CD4-positive, alpha-beta T cell (primary cell): ENCODE measurements around the gene GNAS-AS1. TPM values are rescaled to one million over a fixed set of nuclear protein-coding genes. Genes with fewer than 3 reads are reported as not detected.

Source experiments
- ATAC-seq: fragments of 200-7000 bp; cut with Tn5 transposase; one replicate; pipeline ENCODE4 v1.10.0; 2022; ENCODE audit warnings: mild to moderate bottlenecking; ENCODE audit not compliant: poor library complexity
- CTCF ChIA-PET: fragments of 350-600 bp; sonication (Branson Sonifier 250); formaldehyde crosslinking; loops from one replicate; lab custom pipeline; 2021; ENCODE audit warnings: antibody characterized with exemption, inconsistent platforms; lab: Charles Lee
- POLR2A ChIA-PET: fragments of 350-600 bp; sonication (Branson Sonifier 250); formaldehyde crosslinking; loops from one replicate; lab custom pipeline; 2021; ENCODE audit warnings: antibody characterized with exemption, inconsistent platforms; lab: Charles Lee
- DNase-seq, 14 experiments: peaks; one replicate each; pipeline ENCODE4 v3.0.0-alpha.2; 2013 to 2020; ENCODE audit warnings: mixed read lengths in 2 of 14
- H3K27ac ChIP-seq, 2 donors: one replicate each; pipeline versions ENCODE4 v1.5.1 to v1.7.0; 2013; ENCODE audit warnings: low read length in 2 of 2, low read depth in 1 of 2, mild to moderate bottlenecking in 1 of 2
- H3K27me3 ChIP-seq, 2 experiments: 1 replicate in 1 of 2; 2 replicates in 1 of 2; pipeline versions ENCODE4 v1.6.1 to v1.7.0; 2013; ENCODE audit warnings: low read length in 2 of 2, control low read depth in 1 of 2, mild to moderate bottlenecking in 1 of 2, moderate library complexity in 1 of 2; ENCODE audit not compliant: insufficient read depth in 2 of 2, control insufficient read depth in 1 of 2
- H3K36me3 ChIP-seq: one replicate; pipeline ENCODE4 v1.6.1; 2013; ENCODE audit warnings: low read length, control low read depth; ENCODE audit not compliant: insufficient read depth
- H3K4me1 ChIP-seq: one replicate; pipeline ENCODE4 v1.6.1; 2013; ENCODE audit warnings: low read length, control low read depth; ENCODE audit not compliant: insufficient read depth
- H3K4me3 ChIP-seq: one replicate; pipeline ENCODE4 v1.5.1; 2013; ENCODE audit warnings: mild to moderate bottlenecking, low read length, moderate library complexity
- H3K9me3 ChIP-seq, 2 experiments: 1 replicate in 1 of 2; 2 replicates in 1 of 2; pipeline versions ENCODE4 v1.6.1 to v1.7.0; 2013; ENCODE audit warnings: low read length in 2 of 2, mild to moderate bottlenecking in 2 of 2, control low read depth in 1 of 2, moderate library complexity in 1 of 2; ENCODE audit not compliant: control insufficient read depth in 1 of 2, insufficient read depth in 1 of 2
- H3K27ac Mint-ChIP-seq: one replicate; pipeline ENCODE4 v1.8.0; 2020; ENCODE audit warnings: mixed read lengths
- H3K27me3 Mint-ChIP-seq: one replicate; pipeline ENCODE4 v1.8.0; 2021; ENCODE audit warnings: mixed read lengths
- H3K36me3 Mint-ChIP-seq: one replicate; pipeline ENCODE4 v1.8.0; 2021; ENCODE audit warnings: low read depth, mixed read lengths
- H3K4me1 Mint-ChIP-seq: one replicate; pipeline ENCODE4 v1.8.0; 2021; ENCODE audit warnings: low read depth, mixed read lengths
- H3K4me3 Mint-ChIP-seq: one replicate; pipeline ENCODE4 v1.8.0; 2020; ENCODE audit warnings: mild to moderate bottlenecking, mixed read lengths
- H3K9me3 Mint-ChIP-seq: one replicate; pipeline ENCODE4 v1.8.0; 2020; ENCODE audit warnings: mixed read lengths
- intact Hi-C, 2 experiments: fragments of 100-400 bp; cut with DNase I in 1 of 2; cut with micrococcal nuclease in 1 of 2; formaldehyde crosslinking; loops; one replicate each; pipeline versions ENCODE4 v1.15.1 to v1.9.0; 2023 to 2025; cut with DNase I, micrococcal nuclease
- total RNA-seq, 174 experiments: library from RNA in 2 of 174; stranded (reverse) in 2 of 174; gene quantifications; one replicate each; pipeline ENCODE4 v1.2.3 and lab custom pipeline; 2021 to 2026
- TF ChIP-seq, protein P1 (sequence below): fragments of 200-600 bp; IDR thresholded peaks from one replicate; pipeline ENCODE4 v1.8.0; 2022; ENCODE audit warnings: antibody characterized with exemption, mild to moderate bottlenecking

GNAS-AS1 gene
- total RNA-seq, 2 experiments from 2014 or later = not detected

DNA sequence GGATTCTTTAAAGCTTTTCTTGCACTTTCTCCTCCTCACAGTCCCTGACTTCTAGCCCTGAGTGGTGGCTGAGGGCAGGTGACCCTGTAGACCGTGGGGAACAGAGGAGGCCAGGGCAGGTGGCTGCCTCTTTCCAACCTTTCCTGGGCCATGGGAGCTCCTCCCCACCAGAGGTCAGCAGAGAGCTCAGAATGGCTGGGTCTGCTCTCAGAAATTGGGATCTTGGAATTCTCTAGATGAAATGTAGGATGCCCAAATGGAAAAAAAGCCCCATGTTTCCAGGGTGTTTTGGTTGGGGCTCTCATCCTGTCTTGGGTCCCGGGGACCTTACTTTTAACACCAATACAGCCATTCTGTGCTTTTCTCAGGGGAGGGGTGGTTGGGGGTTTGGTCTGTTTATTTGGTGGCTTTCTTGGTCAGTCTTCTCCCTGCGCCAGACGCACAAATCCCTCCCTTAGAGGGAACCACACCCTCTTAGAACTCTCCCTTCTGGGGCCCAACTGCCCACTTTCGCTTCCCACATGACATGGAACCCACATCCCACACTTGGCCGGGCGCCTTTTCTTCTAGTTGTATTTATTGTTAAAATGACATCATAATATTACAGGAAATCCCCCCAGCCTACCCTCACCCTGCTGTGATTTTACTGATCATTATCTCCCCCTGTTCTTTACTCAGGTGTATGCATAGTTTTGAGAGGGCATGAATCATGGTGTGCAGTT is 19.8 kb upstream of the GNAS-AS1 start:
- POLR2A ChIA-PET = interaction anchor here (0.9 to 1.2 kb wide), 4 partner anchors 18 to 162 kb away, joined by 3 read pairs; partner anchors contain the start of gene NELFCD
- intact Hi-C loops = loop anchor here (1.0 to 5.0 kb wide), 6 partner anchors 216 to 533 kb away; no protein-coding TSS in a partner anchor

DNA sequence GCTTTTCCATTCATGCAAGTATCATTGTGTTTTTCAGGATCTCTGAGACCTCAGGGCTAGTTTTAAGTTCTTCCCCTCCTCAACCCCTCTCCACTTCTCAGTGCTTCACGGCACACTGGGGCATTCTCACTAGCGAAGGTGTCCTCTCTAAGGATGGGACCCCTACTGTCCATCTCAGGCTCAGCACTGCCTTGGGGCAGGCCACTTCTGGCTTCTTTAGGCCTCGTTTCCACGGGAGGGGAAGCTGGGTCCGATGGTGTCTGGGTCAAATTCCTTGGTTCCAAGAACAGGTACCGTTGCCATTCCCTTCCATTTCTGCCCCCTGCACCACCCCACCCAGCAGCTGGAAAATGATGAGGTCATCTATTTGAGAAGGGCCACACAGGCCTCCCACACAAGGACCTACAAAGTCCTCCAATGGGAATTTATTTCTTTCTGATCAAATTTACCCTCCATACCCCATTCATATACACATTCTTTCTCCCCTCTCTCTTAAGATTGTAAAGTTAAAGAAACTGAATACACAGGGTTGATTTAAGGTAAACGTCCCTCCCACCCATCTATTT is 19.0 kb upstream of the GNAS-AS1 start:
- H3K4me3 ChIP-seq = no peak overlapping the region
- no peak overlapping the region for H3K27ac ChIP-seq
- no peak overlapping the region for H3K27ac Mint-ChIP-seq
- POLR2A ChIA-PET = interaction anchor here (0.9 to 1.0 kb wide), 3 partner anchors 19 to 163 kb away, joined by 3 read pairs; partner anchors contain the start of gene NELFCD
- TF ChIP-seq, protein P1, sequence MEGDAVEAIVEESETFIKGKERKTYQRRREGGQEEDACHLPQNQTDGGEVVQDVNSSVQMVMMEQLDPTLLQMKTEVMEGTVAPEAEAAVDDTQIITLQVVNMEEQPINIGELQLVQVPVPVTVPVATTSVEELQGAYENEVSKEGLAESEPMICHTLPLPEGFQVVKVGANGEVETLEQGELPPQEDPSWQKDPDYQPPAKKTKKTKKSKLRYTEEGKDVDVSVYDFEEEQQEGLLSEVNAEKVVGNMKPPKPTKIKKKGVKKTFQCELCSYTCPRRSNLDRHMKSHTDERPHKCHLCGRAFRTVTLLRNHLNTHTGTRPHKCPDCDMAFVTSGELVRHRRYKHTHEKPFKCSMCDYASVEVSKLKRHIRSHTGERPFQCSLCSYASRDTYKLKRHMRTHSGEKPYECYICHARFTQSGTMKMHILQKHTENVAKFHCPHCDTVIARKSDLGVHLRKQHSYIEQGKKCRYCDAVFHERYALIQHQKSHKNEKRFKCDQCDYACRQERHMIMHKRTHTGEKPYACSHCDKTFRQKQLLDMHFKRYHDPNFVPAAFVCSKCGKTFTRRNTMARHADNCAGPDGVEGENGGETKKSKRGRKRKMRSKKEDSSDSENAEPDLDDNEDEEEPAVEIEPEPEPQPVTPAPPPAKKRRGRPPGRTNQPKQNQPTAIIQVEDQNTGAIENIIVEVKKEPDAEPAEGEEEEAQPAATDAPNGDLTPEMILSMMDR = no peak
- H3K4me3 Mint-ChIP-seq = no peak overlapping the region
- CTCF ChIA-PET = interaction anchor here (0.7 to 1.3 kb wide), 5 partner anchors 35 to 626 kb away, joined by 3 to 7 read pairs (median 3); partner anchors contain the start of gene NELFCD
- no peaks in the 10 kb centered on the region for H3K27me3 ChIP-seq
- H3K9me3 Mint-ChIP-seq = no peaks in the 10 kb centered on the region
- DNase-seq (no peak), ATAC-seq (no peak)
- peaks cover 5% of the 10 kb centered on the region for H3K4me1 Mint-ChIP-seq
- peaks cover 3% of the 10 kb centered on the region for H3K4me1 ChIP-seq
- no peaks in the 10 kb centered on the region for H3K36me3 Mint-ChIP-seq
- H3K9me3 ChIP-seq = no peaks in the 10 kb centered on the region
- no peaks in the 10 kb centered on the region for H3K27me3 Mint-ChIP-seq
- no peaks in the 10 kb centered on the region for H3K36me3 ChIP-seq
- intact Hi-C loops = loop anchor here (1.0 to 5.0 kb wide), 6 partner anchors 217 to 534 kb away; no protein-coding TSS in a partner anchor

More for the DNA sequence above, 19.8 kb upstream of the GNAS-AS1 start:
- H3K27ac ChIP-seq = no peak overlapping the region
- H3K4me1 Mint-ChIP-seq = peaks cover 5% of the 10 kb centered on the region
- H3K36me3 ChIP-seq = no peaks in the 10 kb centered on the region
- H3K27ac Mint-ChIP-seq = no peak overlapping the region
- H3K9me3 Mint-ChIP-seq = no peaks in the 10 kb centered on the region
- H3K4me1 ChIP-seq = peaks cover 3% of the 10 kb centered on the region
- H3K27me3 ChIP-seq = no peaks in the 10 kb centered on the region
- H3K36me3 Mint-ChIP-seq = no peaks in the 10 kb centered on the region
- H3K27me3 Mint-ChIP-seq = no peaks in the 10 kb centered on the region
- ATAC-seq (peak; percentile 67), DNase-seq (peak in 12 of 14 experiments; percentile 38 to 75 (median 50))
- no peak overlapping the region for H3K4me3 ChIP-seq
- H3K4me3 Mint-ChIP-seq = no peak overlapping the region
- TF ChIP-seq, protein P1 = peak; percentile 86
- CTCF ChIA-PET = interaction anchor here (0.7 to 1.3 kb wide), 6 partner anchors 16 to 625 kb away, joined by 3 to 7 read pairs (median 4); partner anchors contain the start of gene NELFCD
- H3K9me3 ChIP-seq = no peaks in the 10 kb centered on the region

DNA sequence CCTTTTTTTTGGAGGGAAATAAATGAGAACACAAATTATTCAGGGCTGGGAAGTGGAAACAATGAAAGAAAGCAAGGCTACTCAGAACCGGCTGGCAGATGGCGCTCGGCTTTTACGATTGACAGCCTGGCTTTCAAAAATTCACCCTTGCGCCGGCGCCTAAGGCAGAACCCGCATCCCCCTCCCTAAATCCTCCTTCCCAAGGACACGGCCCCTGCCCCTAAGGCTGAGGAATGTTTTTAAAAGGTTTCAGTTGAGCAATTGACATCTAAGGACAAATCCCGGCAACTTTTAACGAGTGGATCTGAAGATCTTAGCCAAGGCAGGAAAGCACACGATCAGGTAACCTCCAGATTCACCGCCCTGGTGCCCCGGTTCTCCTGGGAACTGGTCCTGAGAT is 18.1 kb upstream of the GNAS-AS1 start:
- H3K36me3 ChIP-seq = no peaks in the 10 kb centered on the region
- H3K27ac ChIP-seq = no peak overlapping the region
- ATAC-seq (no peak), DNase-seq (peak in 2 of 14 experiments; percentile 25 to 40)
- TF ChIP-seq, protein P1 = peak; percentile 17
- H3K4me1 ChIP-seq = peaks cover 3% of the 10 kb centered on the region
- Mint-ChIP-seq H3K36me3 (no peaks in the 10 kb centered on the region), H3K9me3 (no peaks in the 10 kb centered on the region), H3K4me3 (no peak overlapping the region), H3K27ac (no peak overlapping the region), H3K4me1 (peaks cover 5% of the 10 kb centered on the region), H3K27me3 (peaks cover 5% of the 10 kb centered on the region)
- no peaks in the 10 kb centered on the region for H3K27me3 ChIP-seq
- H3K9me3 ChIP-seq = no peaks in the 10 kb centered on the region
- CTCF ChIA-PET = no interaction called here
- no peak overlapping the region for H3K4me3 ChIP-seq
- intact Hi-C loops = no loop called here
- POLR2A ChIA-PET = no interaction called here
